HAP-1 (cell line): ENCODE results near the gene ARHGAP6.

Experiments used
- DNase-seq, 2 experiments: peaks; one replicate each; pipeline ENCODE4 v3.0.0-alpha.2; 2016 to 2020; ENCODE audit warnings: low spot score in 2 of 2
- H3K27me3 ChIP-seq: fragments of 250-450 bp; sonication (Bioruptor Pico); 2 replicates; pipeline ENCODE4 v1.5.1; 2020; ENCODE audit warnings: low read depth, mild to moderate bottlenecking, moderate library complexity
- H3K36me3 ChIP-seq: fragments of 250-450 bp; sonication (Bioruptor Pico); replicated peaks from 2 replicates; pipeline ENCODE4 v1.5.1; 2020; ENCODE audit warnings: mild to moderate bottlenecking
- H3K4me1 ChIP-seq: fragments of 250-450 bp; sonication (Bioruptor Pico); 2 replicates; pipeline ENCODE4 v1.5.1; 2020; ENCODE audit warnings: mild to moderate bottlenecking
- H3K4me3 ChIP-seq: fragments of 250-450 bp; sonication (Bioruptor Pico); 2 replicates; pipeline ENCODE4 v1.5.1; 2020; ENCODE audit warnings: mild to moderate bottlenecking, moderate library complexity
- H3K9me3 ChIP-seq: fragments of 250-450 bp; sonication (Bioruptor Pico); 2 replicates; pipeline ENCODE4 v1.5.1; 2020; ENCODE audit warnings: mild to moderate bottlenecking, moderate library complexity
- in situ Hi-C: fragments of 300-500 bp; cut with MboI; formaldehyde crosslinking; loops from 3 replicates; pipeline ENCODE4 v1.14.3; 2020; ENCODE audit warnings: low sequenced_read_pairs, inconsistent platforms, mixed read lengths

The ARHGAP6 gene

DNA sequence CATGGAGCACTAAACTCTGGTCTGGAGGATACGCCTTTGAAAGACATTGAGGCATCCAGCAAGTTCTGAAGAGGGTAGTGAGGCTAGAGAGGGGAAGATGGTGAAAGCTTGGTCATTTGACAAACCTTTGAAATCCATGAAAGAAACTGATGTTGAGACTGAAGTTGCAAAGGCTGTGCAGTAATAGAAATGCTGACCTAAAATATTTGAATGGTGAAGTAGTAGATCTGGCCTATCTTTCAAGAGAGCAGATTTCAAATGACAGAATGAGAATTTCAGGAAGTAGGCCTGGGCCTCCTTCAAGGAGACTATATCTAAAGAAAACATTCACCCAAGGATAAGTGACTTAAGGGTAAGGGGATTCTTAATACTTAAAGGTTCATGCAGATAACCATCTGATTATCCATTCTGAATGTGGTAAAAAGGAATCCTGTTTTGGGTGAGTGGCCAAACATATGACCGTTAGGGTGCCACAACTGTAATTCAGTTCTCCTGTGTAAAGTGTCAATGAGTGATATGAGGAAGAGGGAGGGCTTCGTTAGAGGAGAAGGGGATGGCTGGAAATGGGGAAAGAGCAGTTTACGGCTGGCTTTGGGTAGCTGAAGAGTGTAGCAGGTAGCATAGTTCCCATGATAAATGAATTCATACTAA, 310.3 kb downstream of the ARHGAP6 start:
- H3K9me3 ChIP-seq, result no peaks in the 10 kb centered on the region
- no peaks in the 10 kb centered on the region for H3K4me1 ChIP-seq
- H3K27me3 ChIP-seq, result no peaks in the 10 kb centered on the region
- no peaks in the 10 kb centered on the region for H3K36me3 ChIP-seq
- in situ Hi-C loops, result no loop called here
- DNase-seq, result no peak
- no peak overlapping the region for H3K4me3 ChIP-seq

DNA sequence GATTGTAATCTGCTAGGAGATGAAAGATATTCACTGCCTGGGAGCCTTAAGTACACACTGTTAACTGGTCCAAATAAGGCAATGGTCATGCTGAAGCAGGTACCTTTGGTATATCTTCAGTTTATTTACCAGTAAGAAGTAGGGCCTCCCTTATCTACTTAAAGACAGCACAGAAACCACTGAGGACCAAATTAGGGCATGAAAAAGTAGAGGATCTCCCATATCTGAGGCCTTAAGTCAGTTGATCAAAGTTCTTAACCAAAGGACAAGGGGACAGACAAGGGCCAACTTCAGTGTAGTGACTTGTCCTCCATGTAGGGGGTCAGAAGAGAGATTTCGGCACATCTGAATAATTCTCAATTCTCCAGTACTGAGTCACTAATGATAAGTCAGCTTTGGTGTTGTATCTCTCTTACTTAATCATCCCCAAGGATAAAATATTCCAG, 313.4 kb downstream of the ARHGAP6 start:
- Histone ChIP-seq H3K4me1 (peaks cover 6% of the 10 kb centered on the region), H3K4me3 (no peak overlapping the region), H3K36me3 (no peaks in the 10 kb centered on the region), H3K9me3 (no peaks in the 10 kb centered on the region), H3K27me3 (no peaks in the 10 kb centered on the region)
- DNase-seq, result no peak
- in situ Hi-C loops, result no loop called here

DNA sequence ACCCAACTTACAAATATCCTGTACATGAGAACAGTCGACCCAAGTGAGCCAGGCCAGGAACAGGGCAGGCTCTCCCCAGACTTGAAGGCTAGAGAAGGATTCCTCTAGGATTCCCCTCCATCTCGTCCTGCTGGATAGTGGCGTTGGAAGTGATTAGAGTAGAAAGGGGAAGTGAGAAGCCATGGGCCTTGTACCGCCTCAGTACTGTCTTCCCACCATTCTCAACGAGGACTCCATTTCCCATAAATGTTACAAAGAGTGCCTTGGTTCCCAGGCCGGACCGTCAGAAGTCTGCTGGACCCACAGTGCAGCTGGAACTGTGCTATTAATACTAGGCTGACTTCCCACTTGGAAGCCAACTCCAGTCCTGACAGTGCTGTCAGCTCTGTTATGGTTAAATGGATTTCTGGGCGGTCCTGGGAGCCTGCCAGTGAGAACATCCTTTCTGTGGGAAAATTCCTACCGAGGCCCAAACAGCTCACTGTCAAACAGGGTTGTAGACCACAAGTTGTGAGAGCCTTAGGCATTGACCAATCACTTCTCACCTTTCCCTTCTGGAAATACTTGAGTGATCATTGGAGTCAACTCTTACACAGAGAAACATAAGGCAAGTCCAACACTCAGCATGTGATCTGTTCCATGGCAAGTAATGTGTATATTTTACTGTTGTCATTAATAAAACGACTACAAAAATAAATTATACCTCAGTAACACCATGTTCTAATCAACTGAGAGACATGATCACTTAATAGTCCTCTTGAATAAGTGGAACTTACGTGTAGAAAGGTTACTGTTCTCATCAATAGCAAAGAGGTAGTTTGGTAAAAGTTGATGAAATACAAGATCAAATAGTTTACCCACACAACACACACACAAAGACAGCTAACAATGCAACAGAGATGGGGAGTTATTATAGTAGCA, 314.1 kb downstream of the ARHGAP6 start:
- Histone ChIP-seq H3K27me3 (no peaks in the 10 kb centered on the region), H3K9me3 (no peaks in the 10 kb centered on the region), H3K4me1 (peaks cover 13% of the 10 kb centered on the region), H3K4me3 (no peak overlapping the region), H3K36me3 (no peaks in the 10 kb centered on the region)
- in situ Hi-C loops, result no loop called here
- no peak for DNase-seq

DNA sequence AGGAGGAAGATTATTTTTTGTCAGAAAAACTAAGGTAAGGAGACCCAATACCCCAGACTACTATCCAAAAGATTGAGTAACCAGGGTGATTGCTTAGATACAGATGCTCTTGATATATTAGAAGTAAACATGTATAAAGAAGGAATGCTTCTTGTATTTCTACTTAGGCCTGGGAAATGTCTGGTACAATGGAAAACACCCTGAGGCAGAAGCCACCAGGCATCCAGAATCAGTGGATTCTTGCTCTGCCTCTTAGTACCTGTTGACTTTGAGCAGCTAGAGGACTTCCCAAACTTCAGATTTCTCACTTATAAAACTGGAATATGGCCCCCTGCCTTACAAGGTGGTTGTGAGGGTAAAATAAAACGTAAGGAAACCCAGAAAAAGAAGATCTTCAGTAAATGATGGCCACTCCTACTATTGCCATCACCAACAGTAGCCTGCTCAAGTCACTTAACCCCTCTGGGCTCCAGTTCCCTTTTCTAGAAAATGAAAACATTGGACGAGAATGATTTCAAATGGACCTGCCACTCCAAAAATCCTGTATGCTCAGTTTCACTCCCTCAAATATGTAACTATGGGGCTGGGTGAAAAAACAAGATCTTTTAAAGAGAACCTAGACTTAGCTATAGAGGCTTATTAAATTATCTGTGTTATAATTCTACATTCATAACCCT, 315.9 kb downstream of the ARHGAP6 start:
- Histone ChIP-seq H3K27me3 (no peaks in the 10 kb centered on the region), H3K4me1 (peaks cover 24% of the 10 kb centered on the region), H3K36me3 (no peaks in the 10 kb centered on the region), H3K4me3 (no peak overlapping the region), H3K9me3 (no peaks in the 10 kb centered on the region)
- DNase-seq, result no peak
- in situ Hi-C loops, result no loop called here

DNA sequence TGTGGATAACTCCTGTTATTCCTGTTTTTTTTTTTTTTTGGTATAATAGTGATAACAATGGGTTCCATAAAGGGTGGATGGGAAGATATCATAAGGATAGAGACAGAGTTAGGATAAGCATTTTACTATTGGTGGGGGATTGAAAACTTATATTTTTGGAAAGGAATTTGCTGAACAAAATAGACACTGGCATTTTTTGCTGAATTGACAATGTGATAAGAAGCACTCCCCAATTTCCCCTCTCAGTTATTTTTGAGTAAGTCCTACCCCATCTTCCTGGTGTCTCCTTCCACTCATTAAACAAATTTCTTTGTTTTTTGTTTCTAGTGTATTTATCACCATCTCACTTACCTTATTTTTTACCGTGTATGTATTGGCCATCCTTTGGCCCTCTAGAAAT, 316.7 kb downstream of the ARHGAP6 start:
- Histone ChIP-seq H3K36me3 (no peaks in the 10 kb centered on the region), H3K27me3 (no peaks in the 10 kb centered on the region), H3K9me3 (no peaks in the 10 kb centered on the region), H3K4me3 (no peak overlapping the region), H3K4me1 (peaks cover 24% of the 10 kb centered on the region)
- no peak for DNase-seq
- in situ Hi-C loops, result no loop called here

DNA sequence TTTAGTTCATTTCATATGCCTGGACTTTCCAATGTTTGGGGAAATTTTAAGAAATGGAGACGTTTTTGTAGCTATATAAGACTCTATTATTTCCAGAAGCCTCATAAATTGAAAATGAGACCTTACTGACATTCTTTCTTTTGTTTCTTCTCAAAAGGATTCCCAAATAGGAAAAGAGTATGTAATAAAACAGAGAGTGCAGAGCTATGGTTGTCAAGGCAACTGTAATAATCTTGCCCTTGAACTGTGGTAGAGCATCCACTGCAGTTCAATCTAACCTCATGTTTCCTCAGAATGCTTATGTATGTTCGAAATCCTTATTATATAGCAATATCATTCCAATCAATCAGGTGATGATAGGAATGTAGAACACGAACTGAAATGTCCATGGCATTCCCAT, 318.4 kb downstream of the ARHGAP6 start:
- DNase-seq, result peak; percentile 18 to 83
- in situ Hi-C loops, result no loop called here
- H3K36me3 ChIP-seq, result no peaks in the 10 kb centered on the region
- no peaks in the 10 kb centered on the region for H3K27me3 ChIP-seq
- no peak overlapping the region for H3K4me3 ChIP-seq
- H3K4me1 ChIP-seq, result peaks cover 24% of the 10 kb centered on the region
- H3K9me3 ChIP-seq, result no peaks in the 10 kb centered on the region

DNA sequence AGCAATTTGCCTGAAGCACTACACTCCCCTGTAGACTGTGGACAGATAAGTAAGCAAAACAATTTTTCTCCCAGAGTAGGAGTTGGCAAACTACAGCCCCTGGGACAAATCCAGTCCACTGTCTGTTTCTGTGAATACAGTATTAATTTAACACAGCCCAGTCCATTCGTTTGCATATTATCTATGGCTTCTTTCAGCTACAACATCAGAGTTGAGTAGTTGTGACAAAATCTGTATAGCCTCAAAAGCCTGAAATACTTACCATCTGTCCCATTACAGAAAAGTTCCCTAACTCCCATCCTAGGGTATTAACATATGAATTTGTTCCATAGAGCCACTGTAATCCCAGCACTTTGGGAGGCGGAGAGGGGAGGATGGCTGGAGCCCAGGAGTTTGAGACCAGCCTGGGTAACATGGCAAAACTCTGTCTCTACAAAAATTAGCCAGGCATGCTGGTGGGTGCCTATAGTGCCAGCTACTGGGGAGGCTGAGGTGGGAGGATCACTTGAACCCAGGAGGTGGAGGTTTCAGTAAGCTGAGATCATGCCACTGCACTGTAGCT, 319.5 kb downstream of the ARHGAP6 start:
- Histone ChIP-seq H3K4me3 (no peak overlapping the region), H3K4me1 (peaks cover 35% of the 10 kb centered on the region), H3K27me3 (no peaks in the 10 kb centered on the region), H3K9me3 (no peaks in the 10 kb centered on the region), H3K36me3 (no peaks in the 10 kb centered on the region)
- peak; percentile 73 to 88 for DNase-seq
- in situ Hi-C loops, result no loop called here

DNA sequence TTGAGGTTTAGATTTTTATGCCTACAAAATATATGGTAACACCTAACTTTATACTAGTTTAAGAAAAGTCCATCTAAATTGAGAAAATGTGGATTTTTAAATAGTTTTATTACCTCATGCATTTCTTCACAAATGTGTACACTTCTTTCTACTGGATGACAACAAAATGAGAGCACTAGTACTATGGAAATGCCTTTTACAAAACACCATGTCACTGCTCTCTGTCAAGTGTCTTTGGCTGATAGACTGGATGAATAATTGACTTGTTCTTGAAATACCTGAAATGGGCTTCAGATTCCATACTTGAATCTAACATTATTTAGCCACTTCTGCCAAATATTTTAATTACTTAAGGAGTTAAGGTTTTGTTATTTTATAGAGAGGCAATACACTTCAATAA, 323.0 kb downstream of the ARHGAP6 start:
- in situ Hi-C loops, result no loop called here
- peaks cover 33% of the 10 kb centered on the region for H3K4me1 ChIP-seq
- no peaks in the 10 kb centered on the region for H3K9me3 ChIP-seq
- no peaks in the 10 kb centered on the region for H3K27me3 ChIP-seq
- no peaks in the 10 kb centered on the region for H3K36me3 ChIP-seq
- no peak for DNase-seq
- no peak overlapping the region for H3K4me3 ChIP-seq

DNA sequence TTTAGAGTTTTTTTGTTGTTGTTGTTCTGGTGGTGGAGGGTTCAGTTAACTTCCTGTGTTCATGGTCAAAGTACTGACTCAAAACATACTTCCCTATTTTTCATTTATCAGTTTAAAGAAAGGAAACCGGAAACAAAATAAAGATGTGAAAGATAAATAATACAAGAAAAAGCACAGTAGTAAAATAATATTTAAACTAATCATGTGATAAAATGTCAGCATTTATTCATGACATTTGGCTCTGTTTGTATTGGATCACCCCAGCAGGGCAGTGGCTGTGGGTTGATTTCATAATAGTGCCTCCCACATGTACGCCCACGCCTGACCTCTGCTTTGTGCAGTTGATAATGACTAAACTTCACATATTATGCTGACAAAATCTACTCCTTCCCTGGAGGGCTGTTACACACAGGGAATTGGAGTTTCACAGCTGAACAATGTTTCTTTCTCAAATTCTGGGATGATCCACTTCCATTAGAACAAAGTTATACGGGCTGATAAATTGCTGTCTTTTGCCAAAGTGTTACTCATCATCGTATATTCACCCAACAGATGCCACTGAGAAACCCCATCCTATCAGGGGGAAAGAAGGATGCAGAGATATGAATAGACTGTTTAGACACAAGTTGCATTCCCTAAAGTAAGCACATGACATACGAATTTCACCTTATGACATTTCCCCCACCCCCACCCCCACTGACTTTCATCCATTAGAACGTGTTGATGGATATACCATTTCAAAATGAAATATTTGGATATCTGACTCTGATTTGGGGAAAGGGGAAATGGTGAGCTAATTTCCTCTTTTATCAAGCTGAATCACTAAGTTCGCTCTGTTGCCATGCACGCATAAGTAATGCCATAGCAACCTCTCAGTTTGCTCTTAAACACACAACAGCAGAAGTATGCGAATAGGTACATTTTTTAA, 324.2 kb downstream of the ARHGAP6 start:
- H3K4me1 ChIP-seq, result peaks cover 21% of the 10 kb centered on the region
- no peak overlapping the region for H3K4me3 ChIP-seq
- DNase-seq, result peak in 1 of 2 experiments; percentile 19
- H3K27me3 ChIP-seq, result no peaks in the 10 kb centered on the region
- in situ Hi-C loops, result no loop called here
- H3K9me3 ChIP-seq, result no peaks in the 10 kb centered on the region
- no peaks in the 10 kb centered on the region for H3K36me3 ChIP-seq

DNA sequence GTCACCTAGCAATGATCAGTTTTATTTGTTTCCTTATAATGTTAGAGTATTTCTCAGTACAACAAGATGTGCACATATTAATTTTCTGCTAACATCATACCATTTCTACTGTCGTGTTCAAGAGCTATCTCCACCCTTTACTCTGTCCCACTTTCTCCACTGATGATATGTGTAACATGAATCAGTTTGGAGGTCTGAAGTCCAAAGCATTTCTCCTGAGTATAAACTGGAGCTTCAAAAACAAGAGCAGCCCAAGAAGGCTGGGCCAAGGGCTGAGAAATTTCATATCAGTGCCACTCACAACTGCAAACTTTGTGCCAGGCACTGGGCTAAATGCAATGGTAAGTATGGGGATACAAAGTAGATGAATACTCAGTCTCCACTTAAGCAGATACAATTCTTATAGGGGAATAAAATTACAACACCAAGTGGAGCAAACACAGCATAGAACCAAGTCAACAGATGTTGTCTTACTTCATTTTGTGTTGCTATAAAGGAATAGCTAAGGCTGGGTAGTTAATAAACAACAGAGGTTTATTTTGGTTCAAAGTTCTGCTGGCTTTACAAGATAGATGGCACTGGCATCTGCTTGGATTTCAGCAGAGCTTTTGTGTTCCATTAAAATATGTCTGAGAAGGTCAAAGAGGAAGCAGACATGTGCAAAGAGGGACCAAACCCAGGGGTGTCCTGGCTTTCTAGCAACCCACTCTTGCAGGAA, 328.3 kb downstream of the ARHGAP6 start:
- H3K36me3 ChIP-seq, result no peaks in the 10 kb centered on the region
- in situ Hi-C loops, result no loop called here
- no peaks in the 10 kb centered on the region for H3K27me3 ChIP-seq
- H3K4me3 ChIP-seq, result no peak overlapping the region
- peaks cover 11% of the 10 kb centered on the region; the same call in 1 of the 2 replicates for H3K4me1 ChIP-seq
- no peak for DNase-seq
- H3K9me3 ChIP-seq, result no peaks in the 10 kb centered on the region

DNA sequence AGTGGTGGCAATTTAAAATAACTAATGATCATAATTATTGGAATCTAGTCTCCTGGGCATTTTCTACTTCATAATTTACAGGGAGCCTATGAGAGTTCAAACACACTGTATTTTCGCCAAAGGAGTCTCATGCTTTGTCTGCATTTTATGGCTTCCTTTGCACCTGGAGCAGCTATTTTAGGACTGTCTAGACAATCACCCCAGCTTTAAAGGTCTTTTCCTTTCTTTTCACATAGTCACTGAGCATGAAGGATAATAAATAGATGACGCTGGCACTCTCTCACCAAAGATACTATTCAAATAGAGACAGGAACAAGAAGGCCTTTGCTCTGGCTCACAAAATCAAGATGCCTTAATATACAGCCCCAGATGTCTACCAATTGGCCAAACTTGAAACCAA, 329.5 kb downstream of the ARHGAP6 start:
- no peaks in the 10 kb centered on the region for H3K9me3 ChIP-seq
- no peak overlapping the region for H3K4me3 ChIP-seq
- H3K27me3 ChIP-seq, result no peaks in the 10 kb centered on the region
- no peak for DNase-seq
- 0 out of 2 replicates have a peak, but pooled peaks cover under 1% of the 10 kb centered on the region for H3K4me1 ChIP-seq
- in situ Hi-C loops, result no loop called here
- no peaks in the 10 kb centered on the region for H3K36me3 ChIP-seq

DNA sequence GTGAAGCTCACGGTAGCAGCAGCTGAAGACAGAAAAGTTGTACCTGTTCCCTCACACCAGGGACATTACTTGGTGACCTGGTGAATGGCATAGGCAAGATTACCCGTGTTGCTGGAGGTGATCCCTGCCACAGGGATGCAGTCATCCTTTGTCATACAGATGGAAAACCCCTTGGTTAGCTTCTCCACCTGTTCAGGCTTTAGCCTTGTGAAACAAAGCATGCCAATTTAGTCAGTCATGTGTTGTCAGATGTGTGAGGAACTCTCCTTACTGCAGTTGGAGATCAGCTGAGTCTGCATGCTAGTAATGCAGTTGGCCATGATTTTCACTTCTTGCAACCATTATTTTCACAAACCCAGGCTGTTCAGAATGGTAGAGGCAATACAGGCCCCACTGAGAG, 331.6 kb downstream of the ARHGAP6 start:
- Histone ChIP-seq H3K4me1 (no peaks in the 10 kb centered on the region), H3K9me3 (no peaks in the 10 kb centered on the region), H3K4me3 (no peak overlapping the region), H3K36me3 (no peaks in the 10 kb centered on the region), H3K27me3 (no peaks in the 10 kb centered on the region)
- no peak for DNase-seq
- in situ Hi-C loops, result no loop called here
